Suprapubic skin (tissue), 4 donors: ENCODE results near the gene AIRE. TPM values are rescaled to one million over a fixed set of nuclear protein-coding genes. Genes with fewer than 3 reads are reported as not detected.

ENCODE experiments used
- DNase-seq, 2 donors: peaks; one replicate each; pipeline ENCODE4 v3.0.0-alpha.2; 2019; ENCODE audit warnings: low spot score in 2 of 2
- H3K27ac ChIP-seq: fragments of 200-600 bp; sonication (generic); one replicate; pipeline ENCODE4 v1.5.1; 2019
- H3K27me3 ChIP-seq: fragments of 200-600 bp; sonication (generic); one replicate; pipeline ENCODE4 v1.5.1; 2019
- H3K36me3 ChIP-seq: fragments of 200-600 bp; sonication (generic); one replicate; pipeline ENCODE4 v1.5.1; 2019
- H3K4me1 ChIP-seq: fragments of 200-600 bp; sonication (generic); one replicate; pipeline ENCODE4 v1.5.1; 2019
- H3K4me3 ChIP-seq: fragments of 200-600 bp; sonication (generic); one replicate; pipeline ENCODE4 v1.5.1; 2019; ENCODE audit warnings: mild to moderate bottlenecking
- H3K9me3 ChIP-seq: fragments of 200-600 bp; sonication (generic); one replicate; pipeline ENCODE4 v1.5.1; 2019
- EP300 ChIP-seq: sonication (generic); formaldehyde crosslinking; IDR thresholded peaks from one replicate; pipeline ENCODE4 v1.6.1; 2017; ENCODE audit warnings: antibody characterized with exemption
- POLR2A ChIP-seq, 2 donors: fragments of 450-650 bp; IDR thresholded peaks; one replicate each; pipeline ENCODE4 v1.6.1; 2017; ENCODE audit warnings: antibody characterized with exemption in 2 of 2, mild to moderate bottlenecking in 2 of 2, moderate library complexity in 2 of 2
- POLR2AphosphoS5 ChIP-seq, 3 donors: sonication (generic); formaldehyde crosslinking; IDR thresholded peaks; one replicate each; pipeline ENCODE4 v1.6.1; 2017; ENCODE audit warnings: antibody characterized with exemption in 3 of 3
- WGBS: methylation state at CpG from one replicate; pipeline ENCODE4 v1.1.5; 2018; 5-methylcytosine and 5-hydroxymethylcytosine counted together
- total RNA-seq, 4 donors: library from RNA; depleted of rRNA; stranded (reverse); fragments of >200 nt; gene quantifications; one replicate each; pipeline ENCODE4 v1.1.0, GENCODE V29; 2016
- TF ChIP-seq, protein P1 (sequence below), 2 donors: fragments of 200-600 bp in 1 of 2; fragments of 450-650 bp in 1 of 2; sonication (generic) in 1 of 2; IDR thresholded peaks; one replicate each; pipeline ENCODE4 v1.5.1; 2016 to 2019; ENCODE audit warnings: antibody characterized with exemption in 2 of 2, mild to moderate bottlenecking in 1 of 2, moderate library complexity in 1 of 2

The AIRE gene
- total RNA-seq, 4 donors from 2014 or later, result not detected

DNA sequence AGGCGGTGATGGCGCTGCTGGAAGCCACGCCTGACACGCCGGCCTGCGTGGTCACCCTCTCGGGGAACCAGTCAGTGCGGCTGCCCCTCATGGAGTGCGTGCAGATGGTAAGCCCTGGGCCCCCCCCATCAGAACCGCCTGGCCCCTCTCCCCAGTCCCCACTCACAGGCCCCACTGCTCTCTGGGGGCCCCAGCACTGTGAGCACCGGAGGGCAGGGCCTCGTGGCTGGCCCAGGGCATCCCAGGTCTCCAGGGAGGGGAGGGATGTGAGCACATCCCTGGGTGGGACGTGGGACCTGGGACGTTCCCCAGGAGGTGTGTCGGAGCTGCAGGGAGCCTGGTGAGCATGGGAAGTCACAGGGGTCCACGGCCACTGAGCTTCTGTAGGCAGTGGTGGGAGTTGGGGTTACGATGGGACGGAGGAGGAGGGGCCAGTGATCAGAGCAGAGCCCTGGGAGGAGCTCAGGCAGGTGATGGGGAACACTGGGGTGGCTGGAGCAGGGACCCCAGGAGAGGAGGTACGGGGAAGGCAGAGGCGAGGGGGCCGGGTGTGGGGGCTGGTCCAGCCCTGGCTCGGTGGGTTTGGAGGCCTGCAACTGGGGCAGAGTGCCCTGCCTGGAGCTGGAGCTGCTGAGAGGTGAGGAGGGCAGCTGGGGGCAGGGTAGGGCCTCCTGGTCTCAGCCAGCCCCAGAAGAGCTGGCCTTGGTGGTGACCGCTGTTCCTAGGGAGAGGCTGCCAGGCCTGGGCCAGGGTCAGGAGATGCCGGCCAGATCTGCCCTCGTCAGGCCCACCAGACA is 33.0 kb downstream of the AIRE start:
- 95% methylated on average over 13 of the region's 25 CpGs for WGBS
- Histone ChIP-seq H3K27me3 (no peaks in the 10 kb centered on the region), H3K4me1 (no peaks in the 10 kb centered on the region), H3K4me3 (no peak overlapping the region), H3K36me3 (peaks cover 98% of the 10 kb centered on the region), H3K27ac (no peak overlapping the region), H3K9me3 (no peaks in the 10 kb centered on the region)
- TF ChIP-seq, protein P1, sequence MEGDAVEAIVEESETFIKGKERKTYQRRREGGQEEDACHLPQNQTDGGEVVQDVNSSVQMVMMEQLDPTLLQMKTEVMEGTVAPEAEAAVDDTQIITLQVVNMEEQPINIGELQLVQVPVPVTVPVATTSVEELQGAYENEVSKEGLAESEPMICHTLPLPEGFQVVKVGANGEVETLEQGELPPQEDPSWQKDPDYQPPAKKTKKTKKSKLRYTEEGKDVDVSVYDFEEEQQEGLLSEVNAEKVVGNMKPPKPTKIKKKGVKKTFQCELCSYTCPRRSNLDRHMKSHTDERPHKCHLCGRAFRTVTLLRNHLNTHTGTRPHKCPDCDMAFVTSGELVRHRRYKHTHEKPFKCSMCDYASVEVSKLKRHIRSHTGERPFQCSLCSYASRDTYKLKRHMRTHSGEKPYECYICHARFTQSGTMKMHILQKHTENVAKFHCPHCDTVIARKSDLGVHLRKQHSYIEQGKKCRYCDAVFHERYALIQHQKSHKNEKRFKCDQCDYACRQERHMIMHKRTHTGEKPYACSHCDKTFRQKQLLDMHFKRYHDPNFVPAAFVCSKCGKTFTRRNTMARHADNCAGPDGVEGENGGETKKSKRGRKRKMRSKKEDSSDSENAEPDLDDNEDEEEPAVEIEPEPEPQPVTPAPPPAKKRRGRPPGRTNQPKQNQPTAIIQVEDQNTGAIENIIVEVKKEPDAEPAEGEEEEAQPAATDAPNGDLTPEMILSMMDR (IDR thresholded peaks at IDR 0.05), result no peak
- TF ChIP-seq POLR2A (IDR thresholded peaks at IDR 0.05) (no peak), EP300 (no peak)
- DNase-seq, result no peak

DNA sequence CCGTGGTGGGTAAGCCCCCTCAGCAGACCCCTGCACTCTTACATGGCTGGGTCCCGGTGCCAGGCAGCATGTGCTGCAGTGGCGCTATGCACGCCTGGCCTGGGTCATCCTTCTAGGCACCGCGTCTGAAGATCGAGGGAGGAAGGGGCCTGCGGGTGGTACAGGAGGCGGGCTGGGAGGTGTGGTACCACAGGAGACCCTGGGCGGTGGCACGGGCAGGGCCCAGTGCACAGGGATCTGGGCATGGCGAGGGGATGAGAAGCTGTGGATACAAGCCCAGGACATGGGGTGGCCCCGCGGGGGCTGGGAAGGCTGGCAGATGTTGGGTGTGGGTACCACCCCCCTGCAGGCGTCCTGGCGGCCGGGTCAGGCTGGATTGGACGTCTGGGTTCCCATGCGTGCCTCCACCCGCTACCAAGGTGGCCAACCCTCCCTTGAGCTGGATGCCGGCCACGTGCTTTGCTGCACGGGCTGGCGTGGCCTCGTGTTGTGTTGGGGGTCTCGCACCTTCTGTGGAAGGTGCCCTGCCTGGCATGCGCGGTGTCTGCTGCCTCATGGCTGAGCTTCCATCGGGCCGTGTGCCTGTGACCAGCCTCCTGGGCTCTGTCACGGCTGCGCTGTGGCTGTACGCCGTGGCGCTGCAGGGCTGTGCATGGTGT is 33.9 kb downstream of the AIRE start:
- 91% methylated on average over 27 of the region's 35 CpGs for WGBS
- Histone ChIP-seq H3K4me3 (no peak overlapping the region), H3K4me1 (no peaks in the 10 kb centered on the region), H3K9me3 (no peaks in the 10 kb centered on the region), H3K36me3 (peaks cover 100% of the 10 kb centered on the region), H3K27ac (no peak overlapping the region), H3K27me3 (no peaks in the 10 kb centered on the region)
- no peak for DNase-seq
- no peak for TF ChIP-seq EP300
- no peak for TF ChIP-seq POLR2A (IDR thresholded peaks at IDR 0.05)
- no peak for TF ChIP-seq POLR2AphosphoS5 (IDR thresholded peaks at IDR 0.05)
- TF ChIP-seq, protein P1 (IDR thresholded peaks at IDR 0.05), result no peak

- Histone ChIP-seq H3K9me3 (no peaks in the 10 kb centered on the region), H3K4me3 (no peak overlapping the region), H3K27ac (no peak overlapping the region), H3K27me3 (no peaks in the 10 kb centered on the region), H3K36me3 (peaks cover 100% of the 10 kb centered on the region), H3K4me1 (no peaks in the 10 kb centered on the region)
- 94% methylated on average over 6 of the region's 13 CpGs for WGBS
- no peak for DNase-seq
- TF ChIP-seq, protein P1 (IDR thresholded peaks at IDR 0.05), result no peak
- TF ChIP-seq POLR2A (IDR thresholded peaks at IDR 0.05) (no peak), POLR2AphosphoS5 (IDR thresholded peaks at IDR 0.05) (no peak), EP300 (no peak)
Measured at GRCh38 chr21:44320847-44321246, 35.2 kb downstream of the AIRE start.

DNA sequence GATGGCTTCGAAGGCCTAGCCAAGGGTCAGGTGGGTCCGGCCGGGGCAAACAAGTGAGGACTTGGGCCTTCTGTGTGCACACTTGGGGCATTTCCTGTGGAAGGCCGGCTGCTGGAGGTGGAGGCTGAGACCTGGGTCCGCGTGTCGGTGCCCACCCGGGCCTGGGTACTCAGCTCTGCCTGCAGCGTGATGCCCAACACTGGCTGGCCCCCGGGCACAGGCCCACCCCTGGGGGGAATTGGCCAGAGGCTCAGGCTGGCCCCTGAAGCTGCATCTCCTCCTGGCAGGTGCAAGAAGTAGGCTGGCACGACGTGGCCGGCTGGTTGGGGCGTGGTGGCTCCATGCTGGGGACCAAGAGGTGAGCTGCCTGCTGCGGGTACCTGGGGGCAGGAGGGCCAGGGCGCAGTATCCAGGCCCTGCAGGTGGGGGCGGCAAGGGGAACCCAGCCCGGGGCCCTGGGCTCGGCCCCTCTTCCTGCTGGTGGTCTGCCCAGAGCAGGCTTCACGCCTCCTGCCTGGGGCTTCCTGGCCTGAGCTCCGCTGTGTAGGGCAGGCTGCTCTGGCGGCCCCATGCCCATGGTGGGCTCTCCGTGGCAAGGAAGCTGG is 36.3 kb downstream of the AIRE start:
- Histone ChIP-seq H3K4me3 (no peak overlapping the region), H3K9me3 (no peaks in the 10 kb centered on the region), H3K36me3 (peaks cover 100% of the 10 kb centered on the region), H3K27ac (no peak overlapping the region), H3K4me1 (no peaks in the 10 kb centered on the region), H3K27me3 (no peaks in the 10 kb centered on the region)
- WGBS, result 97% methylated on average over 9 of the region's 23 CpGs
- no peak for DNase-seq
- TF ChIP-seq POLR2A (IDR thresholded peaks at IDR 0.05) (no peak), POLR2AphosphoS5 (IDR thresholded peaks at IDR 0.05) (no peak), EP300 (no peak)
- TF ChIP-seq, protein P1 (IDR thresholded peaks at IDR 0.05), result no peak
